HG03354 (cell line): ENCODE results near the gene GRID2.

Experiments used
- ATAC-seq: cut with Tn5 transposase; IDR thresholded peaks from one replicate; pipeline ENCODE4 v1.9.1; 2021; ENCODE audit warnings: mild to moderate bottlenecking; ENCODE audit not compliant: unreplicated experiment, poor library complexity, severe bottlenecking

Gene GRID2

GRCh38 chr4:92843784-92844183 is 540.0 kb downstream of the GRID2 start:
- ATAC-seq, result no peak

GRCh38 chr4:92847026-92847425 is 543.3 kb downstream of the GRID2 start:
- ATAC-seq, result no peak

- no peak for ATAC-seq
Observed at GRCh38 chr4:92862509-92862908, 558.7 kb downstream of the GRID2 start.

- no peak for ATAC-seq
Observed at GRCh38 chr4:92864096-92864495, 560.3 kb downstream of the GRID2 start.

GRCh38 chr4:92872604-92873003 is 568.8 kb downstream of the GRID2 start:
- ATAC-seq, result no peak

- ATAC-seq, result no peak
Observed at GRCh38 chr4:92885632-92886031, 581.9 kb downstream of the GRID2 start.

- no peak for ATAC-seq
Observed at GRCh38 chr4:92952426-92952825, 648.7 kb downstream of the GRID2 start.

- ATAC-seq, result no peak
Observed at GRCh38 chr4:92952897-92953296, 649.1 kb downstream of the GRID2 start.

GRCh38 chr4:92953462-92953861 is 649.7 kb downstream of the GRID2 start:
- ATAC-seq, result no peak

- no peak for ATAC-seq
Observed at GRCh38 chr4:92961881-92962280, 658.1 kb downstream of the GRID2 start.

GRCh38 chr4:92962831-92963230 is 659.1 kb downstream of the GRID2 start:
- no peak for ATAC-seq

GRCh38 chr4:92968556-92968955 is 664.8 kb downstream of the GRID2 start:
- ATAC-seq, result no peak

GRCh38 chr4:92968996-92969395 is 665.2 kb downstream of the GRID2 start:
- no peak for ATAC-seq

- no peak for ATAC-seq
Observed at GRCh38 chr4:92969650-92970379, 666.0 kb downstream of the GRID2 start.

GRCh38 chr4:92970996-92971395 is 667.2 kb downstream of the GRID2 start:
- no peak for ATAC-seq

- no peak for ATAC-seq
Observed at GRCh38 chr4:92988301-92988700, 684.5 kb downstream of the GRID2 start.

- no peak for ATAC-seq
Observed at GRCh38 chr4:92992758-92993157, 689.0 kb downstream of the GRID2 start.

GRCh38 chr4:92994727-92995126 is 691.0 kb downstream of the GRID2 start:
- no peak for ATAC-seq

- no peak for ATAC-seq
Observed at GRCh38 chr4:92996533-92996932, 692.8 kb downstream of the GRID2 start.

GRCh38 chr4:93000910-93001309 is 697.1 kb downstream of the GRID2 start:
- no peak for ATAC-seq

GRCh38 chr4:93002240-93002639 is 698.5 kb downstream of the GRID2 start:
- ATAC-seq, result no peak

GRCh38 chr4:93016350-93016749 is 712.6 kb downstream of the GRID2 start:
- no peak for ATAC-seq
